Right ventricle myocardium superior (tissue), 1 donor: ENCODE measurements around the gene C9orf50. TPM values are rescaled to one million over a fixed set of nuclear protein-coding genes. Genes with fewer than 3 reads are reported as not detected.

Experiments used
- ATAC-seq: fragments of 200-7000 bp; cut with Tn5 transposase; one replicate; pipeline ENCODE4 v1.9.1; 2020; ENCODE audit warnings: mild to moderate bottlenecking; ENCODE audit not compliant: poor library complexity
- DNase-seq: peaks from one replicate; pipeline ENCODE4 v3.0.0-alpha.2; 2020
- intact Hi-C: fragments of 100-400 bp; cut with DNase I; formaldehyde crosslinking; loops from one replicate; pipeline ENCODE4 v1.11.2; 2022
- total RNA-seq: library from RNA; stranded (reverse); fragmentation: NEBNext Ultra II Directional; extraction: Animal tissue kit (Norgen Biotek cat#: 25700); gene quantifications from one replicate; pipeline ENCODE4 v1.2.1, GENCODE V29; 2021
- donor health status: DM: no; HTN: yes; CAD: no; lungs with severe emphysema.

The C9orf50 gene
- total RNA-seq, 1 donor from 2014 or later: not detected

GRCh38 chr9:129582855-129583254 lies 38.0 kb downstream of the C9orf50 start:
- DNase-seq: no peak
- no peak for ATAC-seq
- intact Hi-C loops: no loop called here

GRCh38 chr9:129581505-129582189 lies 39.3 kb downstream of the C9orf50 start:
- DNase-seq: no peak
- intact Hi-C loops: no loop called here
- no peak for ATAC-seq

- no peak for ATAC-seq
- intact Hi-C loops: no loop called here
- no peak for DNase-seq
These were observed 40.5 kb downstream of the C9orf50 start for GRCh38 chr9:129580211-129580915.

GRCh38 chr9:129579294-129579693 lies 41.6 kb downstream of the C9orf50 start:
- no peak for DNase-seq
- ATAC-seq: no peak
- intact Hi-C loops: no loop called here

GRCh38 chr9:129576546-129577543 lies 44.1 kb downstream of the C9orf50 start:
- ATAC-seq: no peak
- intact Hi-C loops: no loop called here
- DNase-seq: peak; percentile 54

DNA sequence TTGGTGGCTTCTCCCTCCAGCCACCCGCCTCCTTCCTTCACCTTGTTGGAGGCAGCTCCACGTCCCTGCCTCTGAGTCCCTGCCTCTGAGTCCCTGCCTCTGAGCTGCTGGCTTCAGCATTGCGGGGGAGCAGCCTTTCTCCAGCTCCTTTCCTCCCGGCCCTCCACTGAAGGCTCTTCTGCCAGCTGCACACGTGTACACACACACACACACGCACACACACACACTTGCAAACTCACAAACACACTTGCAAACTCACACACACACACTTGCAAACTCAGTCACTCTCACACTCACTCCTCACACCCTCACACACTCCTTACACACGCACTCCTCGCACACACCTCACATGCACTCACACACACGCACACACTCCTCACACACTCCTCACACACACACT lies 45.1 kb downstream of the C9orf50 start:
- no peak for ATAC-seq
- intact Hi-C loops: no loop called here
- DNase-seq: no peak

DNA sequence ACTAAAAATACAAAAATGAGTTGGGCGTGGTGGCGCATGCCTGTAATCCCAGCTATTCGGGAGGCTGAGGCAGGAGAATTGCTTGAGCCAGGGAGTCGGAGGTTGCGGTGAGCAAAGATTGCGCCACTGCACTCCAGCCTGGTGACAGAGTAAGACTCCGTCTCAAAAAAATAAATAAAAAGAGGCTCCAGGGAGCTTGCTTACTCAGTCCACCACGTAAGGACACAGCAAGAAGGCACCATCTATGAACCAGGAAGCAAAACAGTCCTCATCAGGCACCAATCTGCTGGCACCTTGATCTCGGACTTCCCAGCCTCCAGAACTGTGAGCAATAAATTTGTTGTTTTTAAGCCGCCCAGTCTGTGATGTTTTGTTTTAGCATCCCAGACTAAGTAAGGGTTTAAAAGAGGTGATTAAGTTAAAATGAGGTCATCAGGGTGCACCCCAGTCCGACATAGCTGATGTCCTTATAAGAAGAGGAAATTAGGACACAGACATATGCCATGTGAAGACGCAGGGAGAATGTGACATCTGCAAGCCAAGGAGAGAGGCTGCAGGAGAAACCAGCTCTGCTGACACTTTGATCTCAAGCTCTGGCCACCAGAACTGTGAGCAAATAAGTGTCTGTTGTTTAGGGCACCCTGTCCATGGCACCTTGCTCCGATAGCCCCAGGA lies 45.9 kb downstream of the C9orf50 start:
- intact Hi-C loops: no loop called here
- DNase-seq (no peak), ATAC-seq (no peak)

DNA sequence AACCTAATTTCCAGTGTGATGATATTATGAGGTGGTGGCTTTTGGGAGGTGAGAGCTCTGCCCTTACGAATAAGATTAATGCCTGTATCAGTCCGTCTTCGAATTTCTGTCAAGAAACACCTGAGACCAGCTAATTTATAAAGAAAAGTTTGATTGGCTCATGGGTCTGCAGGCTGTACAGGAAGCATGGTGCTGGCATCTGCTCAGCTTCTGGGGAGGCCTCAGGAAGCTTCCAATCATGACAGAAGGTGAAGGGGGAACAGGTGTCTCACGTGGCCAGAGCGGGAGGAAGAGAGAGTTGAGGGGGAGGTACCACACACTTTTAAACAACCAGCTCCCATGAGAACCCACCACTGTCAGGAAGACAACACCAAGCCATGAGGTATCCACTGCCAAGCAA lies 46.9 kb downstream of the C9orf50 start:
- ATAC-seq (no peak), DNase-seq (no peak)
- intact Hi-C loops: no loop called here

DNA sequence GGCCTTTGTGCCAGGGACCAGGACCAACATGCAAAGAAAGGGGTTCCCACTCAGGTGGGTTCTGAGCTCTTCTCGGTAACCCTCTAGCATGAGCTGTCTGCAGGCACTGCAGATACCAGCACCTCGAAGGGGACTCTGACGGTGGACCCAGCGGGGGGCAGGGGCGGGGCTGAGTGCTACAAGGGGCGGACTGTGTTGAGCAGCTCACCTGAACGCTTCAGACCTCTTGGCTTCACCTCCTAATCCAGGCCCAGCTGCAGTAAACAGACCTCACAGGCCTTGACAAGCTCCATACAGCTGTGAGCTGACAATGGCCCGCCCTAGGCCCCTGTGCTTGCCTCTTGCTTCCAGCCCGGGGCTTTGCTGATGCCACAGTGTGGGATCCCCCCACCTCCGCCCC lies 48.4 kb downstream of the C9orf50 start:
- DNase-seq (no peak), ATAC-seq (no peak)
- intact Hi-C loops: no loop called here

- intact Hi-C loops: no loop called here
- ATAC-seq (no peak), DNase-seq (no peak)
These were observed 48.9 kb downstream of the C9orf50 start for GRCh38 chr9:129572052-129572425.

- no peak for ATAC-seq
- no peak for DNase-seq
- intact Hi-C loops: no loop called here
These were observed 49.4 kb downstream of the C9orf50 start for GRCh38 chr9:129571298-129572051.

DNA sequence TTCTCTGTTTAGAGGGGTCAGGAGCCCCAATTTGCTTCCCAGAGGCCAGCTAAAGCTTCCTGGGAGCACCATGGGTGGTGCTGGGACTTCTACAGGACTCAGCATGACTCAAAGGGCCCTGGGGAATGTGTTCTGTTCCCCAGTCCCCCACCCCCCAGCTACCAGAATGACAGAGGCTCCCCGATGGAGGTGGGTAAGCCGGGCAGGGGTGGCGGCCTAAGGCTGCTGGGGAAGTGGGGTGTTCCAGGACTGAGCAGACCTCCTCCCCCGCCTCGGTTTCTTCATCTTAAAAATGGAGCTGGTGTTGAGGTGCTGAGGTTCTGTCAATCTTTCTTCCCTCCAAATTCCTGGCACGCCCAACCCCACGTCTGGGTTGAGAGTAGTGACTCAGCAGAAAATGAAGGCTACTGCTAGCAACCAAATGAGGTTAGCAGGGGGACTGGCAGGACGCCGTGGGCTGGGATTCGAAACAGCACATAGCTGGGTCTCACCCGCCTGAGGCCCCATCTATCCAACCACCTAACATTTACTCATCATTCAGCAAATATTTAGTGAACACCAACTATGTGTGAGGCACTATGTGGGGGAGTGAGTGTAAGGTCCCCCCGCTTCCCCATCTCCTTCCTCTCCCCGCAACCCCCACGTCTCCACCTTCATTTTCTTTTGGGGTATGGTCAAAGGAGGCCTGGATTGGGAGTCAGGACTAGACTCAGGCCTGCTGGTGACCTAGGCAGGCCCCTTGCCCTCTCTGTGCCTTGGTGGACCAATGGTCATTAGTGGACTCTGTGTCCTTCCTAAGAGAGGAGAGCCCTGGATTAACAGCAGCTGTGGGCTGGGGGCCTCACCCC lies 50.2 kb downstream of the C9orf50 start:
- ATAC-seq: peak; percentile 44

GRCh38 chr9:129569502-129570449 lies 51.1 kb downstream of the C9orf50 start:
- peak; percentile 37 for ATAC-seq
- no peak for DNase-seq
- intact Hi-C loops: no loop called here

More for the DNA sequence above, 50.2 kb downstream of the C9orf50 start:
- intact Hi-C loops: no loop called here
- DNase-seq: peak; percentile 78

GRCh38 chr9:129568560-129569501 lies 52.1 kb downstream of the C9orf50 start:
- intact Hi-C loops: no loop called here
- peak; percentile 73 for DNase-seq
- ATAC-seq: peak; percentile 32
